Suprapubic skin (tissue), 4 donors: ENCODE data around the gene TECTA. TPM values are rescaled to one million over a fixed set of nuclear protein-coding genes. Genes with fewer than 3 reads are reported as not detected.

Source experiments
- DNase-seq, 2 donors: peaks; one replicate each; pipeline ENCODE4 v3.0.0-alpha.2; 2019; ENCODE audit warnings: low spot score in 2 of 2
- H3K27ac ChIP-seq: fragments of 200-600 bp; sonication (generic); one replicate; pipeline ENCODE4 v1.5.1; 2019
- H3K27me3 ChIP-seq: fragments of 200-600 bp; sonication (generic); one replicate; pipeline ENCODE4 v1.5.1; 2019
- H3K36me3 ChIP-seq: fragments of 200-600 bp; sonication (generic); one replicate; pipeline ENCODE4 v1.5.1; 2019
- H3K4me1 ChIP-seq: fragments of 200-600 bp; sonication (generic); one replicate; pipeline ENCODE4 v1.5.1; 2019
- H3K4me3 ChIP-seq: fragments of 200-600 bp; sonication (generic); one replicate; pipeline ENCODE4 v1.5.1; 2019; ENCODE audit warnings: mild to moderate bottlenecking
- H3K9me3 ChIP-seq: fragments of 200-600 bp; sonication (generic); one replicate; pipeline ENCODE4 v1.5.1; 2019
- CTCF ChIP-seq, 2 donors: fragments of 200-600 bp in 1 of 2; fragments of 450-650 bp in 1 of 2; sonication (generic) in 1 of 2; IDR thresholded peaks; one replicate each; pipeline ENCODE4 v1.5.1; 2016 to 2019; ENCODE audit warnings: antibody characterized with exemption in 2 of 2, mild to moderate bottlenecking in 1 of 2, moderate library complexity in 1 of 2
- EP300 ChIP-seq: sonication (generic); formaldehyde crosslinking; IDR thresholded peaks from one replicate; pipeline ENCODE4 v1.6.1; 2017; ENCODE audit warnings: antibody characterized with exemption
- POLR2A ChIP-seq, 2 donors: fragments of 450-650 bp; IDR thresholded peaks; one replicate each; pipeline ENCODE4 v1.6.1; 2017; ENCODE audit warnings: antibody characterized with exemption in 2 of 2, mild to moderate bottlenecking in 2 of 2, moderate library complexity in 2 of 2
- POLR2AphosphoS5 ChIP-seq, 3 donors: sonication (generic); formaldehyde crosslinking; IDR thresholded peaks; one replicate each; pipeline ENCODE4 v1.6.1; 2017; ENCODE audit warnings: antibody characterized with exemption in 3 of 3
- WGBS: methylation state at CpG from one replicate; pipeline ENCODE4 v1.1.5; 2018; 5-methylcytosine and 5-hydroxymethylcytosine counted together
- total RNA-seq, 4 donors: library from RNA; depleted of rRNA; stranded (reverse); fragments of >200 nt; gene quantifications; one replicate each; pipeline ENCODE4 v1.1.0, GENCODE V29; 2016

The TECTA gene
- total RNA-seq, 4 donors from 2014 or later: 0.19 to 1.4 (median 0.62) TPM

DNA sequence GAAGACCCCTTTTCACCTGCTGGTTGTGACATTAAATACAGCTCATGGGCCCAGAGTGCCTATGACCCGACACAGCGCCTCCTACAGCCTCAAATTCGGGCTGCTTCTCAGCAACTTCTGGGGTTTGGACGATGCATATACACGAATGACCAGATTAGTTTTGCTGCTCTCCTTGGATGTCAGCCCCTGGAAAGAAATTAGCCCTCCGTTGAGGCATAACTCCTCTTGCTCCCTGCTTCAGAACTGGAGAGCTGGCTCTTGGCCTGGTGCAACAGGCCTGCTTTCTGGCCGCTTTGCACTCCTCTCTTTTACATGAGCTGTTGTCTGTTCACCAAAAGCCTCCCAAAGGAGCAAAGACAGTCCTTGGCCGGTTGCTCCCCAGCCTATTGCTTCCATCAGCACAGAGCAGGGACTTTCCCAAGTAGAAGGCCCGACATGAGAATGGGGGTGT lies 3.3 kb downstream of the TECTA start:
- 78% methylated on average over 9 of the region's 9 CpGs for WGBS
- no peaks in the 10 kb centered on the region for H3K9me3 ChIP-seq
- DNase-seq: no peak
- H3K36me3 ChIP-seq: no peaks in the 10 kb centered on the region
- H3K4me3 ChIP-seq: no peak overlapping the region
- peak overlapping the region; percentile 24 for H3K27ac ChIP-seq
- no peaks in the 10 kb centered on the region for H3K27me3 ChIP-seq
- TF ChIP-seq POLR2AphosphoS5 (IDR thresholded peaks at IDR 0.05): no peak
- TF ChIP-seq CTCF (IDR thresholded peaks at IDR 0.05): no peak
- no peak for TF ChIP-seq POLR2A (IDR thresholded peaks at IDR 0.05)
- TF ChIP-seq EP300: no peak
- H3K4me1 ChIP-seq: peaks cover 16% of the 10 kb centered on the region

DNA sequence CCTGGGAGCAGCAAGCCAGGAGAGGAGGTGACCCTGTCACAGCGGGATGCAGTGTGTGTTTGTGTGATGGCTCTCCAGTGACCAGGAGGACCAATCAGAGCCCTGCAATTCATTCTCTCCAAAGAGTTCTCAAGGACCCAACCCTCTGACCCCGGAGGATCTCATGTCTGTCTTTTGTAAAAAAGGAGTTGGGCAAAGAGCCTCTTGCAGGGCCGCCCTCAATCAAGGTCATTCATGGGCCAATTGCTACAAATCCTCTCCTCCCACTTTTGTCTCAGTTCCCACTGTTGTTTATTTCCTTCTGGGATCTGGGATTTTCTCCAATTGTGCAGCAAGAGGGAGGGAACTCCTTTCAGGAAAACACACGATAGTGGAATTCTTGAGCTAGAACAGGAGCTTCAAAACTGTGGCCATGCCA lies 4.0 kb downstream of the TECTA start:
- H3K27me3 ChIP-seq: no peaks in the 10 kb centered on the region
- TF ChIP-seq CTCF (IDR thresholded peaks at IDR 0.05) (no peak), POLR2AphosphoS5 (IDR thresholded peaks at IDR 0.05) (no peak), POLR2A (IDR thresholded peaks at IDR 0.05) (no peak), EP300 (no peak)
- H3K4me1 ChIP-seq: peaks cover 16% of the 10 kb centered on the region
- no peaks in the 10 kb centered on the region for H3K9me3 ChIP-seq
- peak; percentile 73 to 79 for DNase-seq
- no peak overlapping the region for H3K27ac ChIP-seq
- 48% methylated on average over 4 of the region's 4 CpGs for WGBS
- no peak overlapping the region for H3K4me3 ChIP-seq
- no peaks in the 10 kb centered on the region for H3K36me3 ChIP-seq

- Histone ChIP-seq H3K36me3 (no peaks in the 10 kb centered on the region), H3K27ac (no peak overlapping the region), H3K27me3 (no peaks in the 10 kb centered on the region), H3K4me1 (peaks cover 16% of the 10 kb centered on the region), H3K9me3 (no peaks in the 10 kb centered on the region), H3K4me3 (no peak overlapping the region)
- TF ChIP-seq POLR2AphosphoS5 (IDR thresholded peaks at IDR 0.05): no peak
- no peak for TF ChIP-seq POLR2A (IDR thresholded peaks at IDR 0.05)
- no peak for TF ChIP-seq CTCF (IDR thresholded peaks at IDR 0.05)
- TF ChIP-seq EP300: no peak
- 75% methylated on average over 6 of the region's 6 CpGs for WGBS
- DNase-seq: no peak
Measured at GRCh38 chr11:121105481-121106195, 4.6 kb downstream of the TECTA start.

GRCh38 chr11:121106812-121107211 lies 5.8 kb downstream of the TECTA start:
- WGBS: 78% methylated on average over 5 of the region's 5 CpGs
- no peak overlapping the region for H3K4me3 ChIP-seq
- peaks cover 16% of the 10 kb centered on the region for H3K4me1 ChIP-seq
- no peak overlapping the region for H3K27ac ChIP-seq
- no peaks in the 10 kb centered on the region for H3K36me3 ChIP-seq
- TF ChIP-seq POLR2AphosphoS5 (IDR thresholded peaks at IDR 0.05) (no peak), CTCF (IDR thresholded peaks at IDR 0.05) (no peak), POLR2A (IDR thresholded peaks at IDR 0.05) (no peak), EP300 (no peak)
- H3K27me3 ChIP-seq: no peaks in the 10 kb centered on the region
- no peaks in the 10 kb centered on the region for H3K9me3 ChIP-seq
- DNase-seq: no peak

DNA sequence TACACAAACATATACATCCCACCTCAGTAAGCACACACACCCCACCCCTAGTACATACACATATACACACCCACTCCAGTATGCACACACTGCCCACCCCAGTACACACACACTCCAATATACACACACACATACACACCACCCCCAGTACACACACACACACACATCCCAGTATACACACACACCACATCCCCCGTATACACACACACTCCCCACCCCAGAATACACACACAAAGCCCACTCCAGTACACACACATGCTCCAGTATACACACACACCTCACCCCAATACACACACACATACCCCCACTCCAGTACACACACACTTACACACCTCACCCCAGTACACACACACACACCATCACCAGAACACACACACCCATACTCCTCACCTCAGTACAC lies 7.4 kb downstream of the TECTA start:
- no peak for TF ChIP-seq EP300
- TF ChIP-seq CTCF (IDR thresholded peaks at IDR 0.05): no peak
- no peak for TF ChIP-seq POLR2A (IDR thresholded peaks at IDR 0.05)
- no peak for TF ChIP-seq POLR2AphosphoS5 (IDR thresholded peaks at IDR 0.05)
- Histone ChIP-seq H3K27me3 (no peaks in the 10 kb centered on the region), H3K36me3 (no peaks in the 10 kb centered on the region), H3K27ac (no peak overlapping the region), H3K9me3 (no peaks in the 10 kb centered on the region), H3K4me3 (no peak overlapping the region), H3K4me1 (peaks cover 16% of the 10 kb centered on the region)
- DNase-seq: no peak
- 50% methylated on average over 1 of the region's 1 CpG for WGBS
